HepG2 (cell line): ENCODE measurements around the gene MAP1LC3A. TPM values are rescaled to one million over a fixed set of nuclear protein-coding genes. Genes with fewer than 3 reads are reported as not detected.

Experiments
- ATF1 ChIP-seq: IDR thresholded peaks from 2 replicates; pipeline ENCODE4 v1.6.1; 2016; ENCODE audit warnings: mild to moderate bottlenecking, control low read depth
- BRD4 ChIP-seq: sonication (generic); formaldehyde crosslinking; IDR thresholded peaks from 2 replicates; pipeline ENCODE4 v1.4.0; 2020; ENCODE audit warnings: missing genetic modification reagents
- EHMT2 ChIP-seq: fragments of 200-600 bp; sonication (generic); IDR thresholded peaks from 2 replicates; pipeline ENCODE4 v1.7.0; 2017; ENCODE audit warnings: antibody characterized with exemption, low read depth, low read length, borderline replicate concordance
- GTF2F1 ChIP-seq: fragments of 150-350 bp; IDR thresholded peaks from 2 replicates; pipeline ENCODE4 v1.6.1; 2014; ENCODE audit warnings: low read length
- IKZF4 ChIP-seq: sonication (generic); formaldehyde crosslinking; IDR thresholded peaks from 2 replicates; pipeline ENCODE4 v1.5.1; 2020; ENCODE audit warnings: borderline replicate concordance, mild to moderate bottlenecking, low read depth, missing genetic modification reagents; ENCODE audit errors: not compliant biosample characterization
- KLF12 ChIP-seq: sonication (generic); formaldehyde crosslinking; IDR thresholded peaks from 2 replicates; pipeline ENCODE4 v1.4.0; 2020; ENCODE audit warnings: missing genetic modification reagents, borderline replicate concordance
- MIXL1 ChIP-seq: IDR thresholded peaks from 2 replicates; pipeline ENCODE4 v1.6.1; 2016
- MLLT10 ChIP-seq: sonication (generic); formaldehyde crosslinking; IDR thresholded peaks from 2 replicates; pipeline ENCODE4 v1.4.0; 2020; ENCODE audit warnings: missing genetic modification reagents
- MTA3 ChIP-seq: sonication (generic); formaldehyde crosslinking; IDR thresholded peaks from 2 replicates; pipeline ENCODE4 v1.4.0; 2020; ENCODE audit warnings: missing genetic modification reagents
- RCOR2 ChIP-seq: IDR thresholded peaks from 2 replicates; pipeline ENCODE4 v1.6.1; 2016; ENCODE audit warnings: missing biosample characterization, missing genetic modification reagents
- RFXAP ChIP-seq: sonication (generic); formaldehyde crosslinking; IDR thresholded peaks from 2 replicates; pipeline ENCODE4 v1.4.0; 2020; ENCODE audit warnings: missing genetic modification reagents, borderline replicate concordance
- SALL2 ChIP-seq: sonication (generic); formaldehyde crosslinking; IDR thresholded peaks from 2 replicates; pipeline ENCODE4 v1.8.1; 2023; ENCODE audit warnings: mild to moderate bottlenecking, missing genetic modification reagents, inconsistent platforms
- TIGD3 ChIP-seq: sonication (generic); formaldehyde crosslinking; IDR thresholded peaks from 2 replicates; pipeline ENCODE4 v1.5.1; 2020; ENCODE audit warnings: mild to moderate bottlenecking, missing genetic modification reagents, borderline replicate concordance
- ZFP1 ChIP-seq: IDR thresholded peaks from 2 replicates; pipeline ENCODE4 v1.6.1; 2016
- ZNF101 ChIP-seq: sonication (generic); formaldehyde crosslinking; IDR thresholded peaks from 2 replicates; pipeline ENCODE4 v1.4.0; 2020; ENCODE audit warnings: mild to moderate bottlenecking, low read depth, missing genetic modification reagents, borderline replicate concordance
- ZNF274 ChIP-seq: sonication (generic); formaldehyde crosslinking; IDR thresholded peaks from 2 replicates; pipeline ENCODE4 v1.5.1; 2020; ENCODE audit warnings: mild to moderate bottlenecking, missing genetic modification reagents
- ZNF746 ChIP-seq: sonication (generic); formaldehyde crosslinking; IDR thresholded peaks from 2 replicates; pipeline ENCODE4 v1.8.0; 2022; ENCODE audit warnings: mild to moderate bottlenecking, missing genetic modification reagents
- polyA plus RNA-seq, 8 experiments: library from polyadenylated mRNA; depleted of rRNA in 3 of 8; stranded (reverse) in 7 of 8; unstranded in 1 of 8; fragments of >200 nt; fragmentation: Illumina TruSeq in 4 of 8; extraction: Trizol in 4 of 8; gene quantifications; 2 replicates each; pipeline versions ENCODE4 v1.2.1 to v1.2.3, GENCODE V29; 2011 to 2016; ENCODE audit warnings: low read depth in 4 of 8, missing spikeins in 1 of 8, mixed read lengths in 1 of 8; ENCODE audit not compliant: insufficient read depth in 1 of 8
- total RNA-seq, 5 experiments: library from RNA; depleted of rRNA; stranded (reverse); fragments of >200 nt; fragmentation: Illumina TruSeq; extraction: Trizol; gene quantifications; 2 replicates each; pipeline ENCODE4 v1.2.3, GENCODE V29; 2016; ENCODE audit warnings: low read depth in 1 of 5
- TF ChIP-seq, protein P1 (sequence below): sonication (generic); formaldehyde crosslinking; IDR thresholded peaks from 2 replicates; pipeline ENCODE4 v1.4.0; 2020; ENCODE audit warnings: mild to moderate bottlenecking, missing genetic modification reagents
- TF ChIP-seq, protein P2 (sequence below): sonication (generic); formaldehyde crosslinking; IDR thresholded peaks from 2 replicates; pipeline ENCODE4 v1.4.0; 2020; ENCODE audit warnings: missing genetic modification reagents
- TF ChIP-seq, protein P3 (sequence below): sonication (generic); formaldehyde crosslinking; IDR thresholded peaks from 2 replicates; pipeline ENCODE4 v1.4.0; 2020; ENCODE audit warnings: missing genetic modification reagents, mild to moderate bottlenecking, borderline replicate concordance
- TF ChIP-seq, protein P4 (sequence below): sonication (generic); formaldehyde crosslinking; IDR thresholded peaks from 2 replicates; pipeline ENCODE4 v1.5.0; 2020; ENCODE audit warnings: mild to moderate bottlenecking, missing genetic modification reagents, moderate library complexity
- TF ChIP-seq, protein P5 (sequence below): sonication (generic); formaldehyde crosslinking; IDR thresholded peaks from 2 replicates; pipeline ENCODE4 v1.5.1; 2020; ENCODE audit warnings: missing genetic modification reagents, mild to moderate bottlenecking, borderline replicate concordance

Gene MAP1LC3A
- total and polyA plus RNA-seq, 2 of the 13 experiments (the other 11 are each of a cell fraction or from before 2014, with no cell fraction given): not detected

GRCh38 chr20:34538671-34539123 is 19.8 kb upstream of the MAP1LC3A start (continued):
- TF ChIP-seq, protein P1, sequence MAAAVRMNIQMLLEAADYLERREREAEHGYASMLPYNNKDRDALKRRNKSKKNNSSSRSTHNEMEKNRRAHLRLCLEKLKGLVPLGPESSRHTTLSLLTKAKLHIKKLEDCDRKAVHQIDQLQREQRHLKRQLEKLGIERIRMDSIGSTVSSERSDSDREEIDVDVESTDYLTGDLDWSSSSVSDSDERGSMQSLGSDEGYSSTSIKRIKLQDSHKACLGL: no peak
- TF ChIP-seq RFXAP (CRISPR knock-in tag) (0 out of 2 replicates have a peak, but pooled peaks have one; percentile 22), BRD4 (CRISPR knock-in tag) (no peak), IKZF4 (CRISPR knock-in tag) (peak; percentile 59), KLF12 (CRISPR knock-in tag) (no peak), ZNF746 (no peak), GTF2F1 (no peak), ZNF274 (peak; percentile 62; the same call in 1 of the 2 replicates), RCOR2 (no peak), MIXL1 (CRISPR knock-in tag) (0 out of 2 replicates have a peak, but pooled peaks have one; percentile 16), MTA3 (CRISPR knock-in tag) (no peak), MLLT10 (CRISPR knock-in tag) (no peak), ZNF101 (CRISPR knock-in tag) (no peak), ATF1 (CRISPR knock-in tag) (no peak), TIGD3 (CRISPR knock-in tag) (no peak), ZFP1 (CRISPR knock-in tag) (no peak), SALL2 (CRISPR knock-in tag) (no peak), EHMT2 (no peak)
- TF ChIP-seq, protein P2, sequence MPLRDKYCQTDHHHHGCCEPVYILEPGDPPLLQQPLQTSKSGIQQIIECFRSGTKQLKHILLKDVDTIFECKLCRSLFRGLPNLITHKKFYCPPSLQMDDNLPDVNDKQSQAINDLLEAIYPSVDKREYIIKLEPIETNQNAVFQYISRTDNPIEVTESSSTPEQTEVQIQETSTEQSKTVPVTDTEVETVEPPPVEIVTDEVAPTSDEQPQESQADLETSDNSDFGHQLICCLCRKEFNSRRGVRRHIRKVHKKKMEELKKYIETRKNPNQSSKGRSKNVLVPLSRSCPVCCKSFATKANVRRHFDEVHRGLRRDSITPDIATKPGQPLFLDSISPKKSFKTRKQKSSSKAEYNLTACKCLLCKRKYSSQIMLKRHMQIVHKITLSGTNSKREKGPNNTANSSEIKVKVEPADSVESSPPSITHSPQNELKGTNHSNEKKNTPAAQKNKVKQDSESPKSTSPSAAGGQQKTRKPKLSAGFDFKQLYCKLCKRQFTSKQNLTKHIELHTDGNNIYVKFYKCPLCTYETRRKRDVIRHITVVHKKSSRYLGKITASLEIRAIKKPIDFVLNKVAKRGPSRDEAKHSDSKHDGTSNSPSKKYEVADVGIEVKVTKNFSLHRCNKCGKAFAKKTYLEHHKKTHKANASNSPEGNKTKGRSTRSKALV (CRISPR knock-in tag): no peak
- TF ChIP-seq, protein P3, sequence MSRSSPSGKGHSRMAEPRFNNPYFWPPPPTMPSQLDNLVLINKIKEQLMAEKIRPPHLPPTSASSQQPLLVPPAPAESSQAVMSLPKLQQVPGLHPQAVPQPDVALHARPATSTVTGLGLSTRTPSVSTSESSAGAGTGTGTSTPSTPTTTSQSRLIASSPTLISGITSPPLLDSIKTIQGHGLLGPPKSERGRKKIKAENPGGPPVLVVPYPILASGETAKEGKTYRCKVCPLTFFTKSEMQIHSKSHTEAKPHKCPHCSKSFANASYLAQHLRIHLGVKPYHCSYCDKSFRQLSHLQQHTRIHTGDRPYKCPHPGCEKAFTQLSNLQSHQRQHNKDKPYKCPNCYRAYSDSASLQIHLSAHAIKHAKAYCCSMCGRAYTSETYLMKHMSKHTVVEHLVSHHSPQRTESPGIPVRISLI (CRISPR knock-in tag): no peak; the same call in 1 of the 2 replicates
- TF ChIP-seq, protein P4, sequence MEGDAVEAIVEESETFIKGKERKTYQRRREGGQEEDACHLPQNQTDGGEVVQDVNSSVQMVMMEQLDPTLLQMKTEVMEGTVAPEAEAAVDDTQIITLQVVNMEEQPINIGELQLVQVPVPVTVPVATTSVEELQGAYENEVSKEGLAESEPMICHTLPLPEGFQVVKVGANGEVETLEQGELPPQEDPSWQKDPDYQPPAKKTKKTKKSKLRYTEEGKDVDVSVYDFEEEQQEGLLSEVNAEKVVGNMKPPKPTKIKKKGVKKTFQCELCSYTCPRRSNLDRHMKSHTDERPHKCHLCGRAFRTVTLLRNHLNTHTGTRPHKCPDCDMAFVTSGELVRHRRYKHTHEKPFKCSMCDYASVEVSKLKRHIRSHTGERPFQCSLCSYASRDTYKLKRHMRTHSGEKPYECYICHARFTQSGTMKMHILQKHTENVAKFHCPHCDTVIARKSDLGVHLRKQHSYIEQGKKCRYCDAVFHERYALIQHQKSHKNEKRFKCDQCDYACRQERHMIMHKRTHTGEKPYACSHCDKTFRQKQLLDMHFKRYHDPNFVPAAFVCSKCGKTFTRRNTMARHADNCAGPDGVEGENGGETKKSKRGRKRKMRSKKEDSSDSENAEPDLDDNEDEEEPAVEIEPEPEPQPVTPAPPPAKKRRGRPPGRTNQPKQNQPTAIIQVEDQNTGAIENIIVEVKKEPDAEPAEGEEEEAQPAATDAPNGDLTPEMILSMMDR: peak; percentile 99
- TF ChIP-seq, protein P5, sequence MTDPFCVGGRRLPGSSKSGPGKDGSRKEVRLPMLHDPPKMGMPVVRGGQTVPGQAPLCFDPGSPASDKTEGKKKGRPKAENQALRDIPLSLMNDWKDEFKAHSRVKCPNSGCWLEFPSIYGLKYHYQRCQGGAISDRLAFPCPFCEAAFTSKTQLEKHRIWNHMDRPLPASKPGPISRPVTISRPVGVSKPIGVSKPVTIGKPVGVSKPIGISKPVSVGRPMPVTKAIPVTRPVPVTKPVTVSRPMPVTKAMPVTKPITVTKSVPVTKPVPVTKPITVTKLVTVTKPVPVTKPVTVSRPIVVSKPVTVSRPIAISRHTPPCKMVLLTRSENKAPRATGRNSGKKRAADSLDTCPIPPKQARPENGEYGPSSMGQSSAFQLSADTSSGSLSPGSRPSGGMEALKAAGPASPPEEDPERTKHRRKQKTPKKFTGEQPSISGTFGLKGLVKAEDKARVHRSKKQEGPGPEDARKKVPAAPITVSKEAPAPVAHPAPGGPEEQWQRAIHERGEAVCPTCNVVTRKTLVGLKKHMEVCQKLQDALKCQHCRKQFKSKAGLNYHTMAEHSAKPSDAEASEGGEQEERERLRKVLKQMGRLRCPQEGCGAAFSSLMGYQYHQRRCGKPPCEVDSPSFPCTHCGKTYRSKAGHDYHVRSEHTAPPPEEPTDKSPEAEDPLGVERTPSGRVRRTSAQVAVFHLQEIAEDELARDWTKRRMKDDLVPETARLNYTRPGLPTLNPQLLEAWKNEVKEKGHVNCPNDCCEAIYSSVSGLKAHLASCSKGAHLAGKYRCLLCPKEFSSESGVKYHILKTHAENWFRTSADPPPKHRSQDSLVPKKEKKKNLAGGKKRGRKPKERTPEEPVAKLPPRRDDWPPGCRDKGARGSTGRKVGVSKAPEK: no peak
